Measurements from ENCODE around the gene C21orf58.

GRCh38 chr21:46252840-46253239 lies 70.8 kb downstream of the C21orf58 start:
- TF ChIP-seq SUZ12 (IDR thresholded peaks at IDR 0.05; ENCODE audit: extremely low read depth, insufficient read depth, insufficient read length), result no peak
- no peak for TF ChIP-seq ZNF274 (IDR thresholded peaks at IDR 0.05; ENCODE audit: low read depth, low read length)
